HG02884 (cell line): ENCODE measurements around the gene TRAPPC10.

ENCODE experiments used
- ATAC-seq: cut with Tn5 transposase; IDR thresholded peaks from one replicate; pipeline ENCODE4 v1.9.1; 2021; ENCODE audit warnings: mild to moderate bottlenecking, moderate library complexity; ENCODE audit not compliant: unreplicated experiment

Gene TRAPPC10

GRCh38 chr21:43981151-43981870 is 30.8 kb upstream of the TRAPPC10 start:
- no peak for ATAC-seq

GRCh38 chr21:43981871-43982210 is 30.3 kb upstream of the TRAPPC10 start:
- no peak for ATAC-seq

DNA sequence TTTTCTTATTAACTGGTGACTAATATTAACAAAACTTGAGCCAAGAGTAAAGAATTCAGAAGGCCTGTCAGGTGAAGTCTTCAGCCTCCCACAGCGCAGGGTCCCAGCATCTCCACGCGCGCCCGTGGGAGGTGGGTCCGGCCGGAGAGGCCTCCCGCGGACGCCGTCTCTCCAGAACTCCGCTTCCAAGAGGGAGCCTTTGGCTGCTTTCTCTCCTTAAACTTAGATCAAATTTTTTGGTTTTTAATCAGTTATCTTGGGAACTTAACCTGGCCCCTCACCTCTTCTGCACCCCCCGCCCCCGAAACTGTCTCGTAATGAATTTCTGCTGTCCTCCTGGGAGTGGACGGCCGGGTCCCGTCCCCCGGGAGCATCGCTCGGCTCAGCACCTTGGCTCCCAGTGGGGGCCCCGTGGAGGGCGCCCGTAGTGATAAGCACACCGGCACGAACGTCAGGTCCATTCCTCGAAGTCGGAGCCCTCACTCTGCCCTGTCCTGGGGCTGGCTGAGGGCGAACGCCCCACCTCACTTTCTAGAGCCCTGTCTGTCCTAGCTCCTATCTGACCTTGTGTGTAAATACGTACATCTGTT is 29.5 kb upstream of the TRAPPC10 start:
- no peak for ATAC-seq

DNA sequence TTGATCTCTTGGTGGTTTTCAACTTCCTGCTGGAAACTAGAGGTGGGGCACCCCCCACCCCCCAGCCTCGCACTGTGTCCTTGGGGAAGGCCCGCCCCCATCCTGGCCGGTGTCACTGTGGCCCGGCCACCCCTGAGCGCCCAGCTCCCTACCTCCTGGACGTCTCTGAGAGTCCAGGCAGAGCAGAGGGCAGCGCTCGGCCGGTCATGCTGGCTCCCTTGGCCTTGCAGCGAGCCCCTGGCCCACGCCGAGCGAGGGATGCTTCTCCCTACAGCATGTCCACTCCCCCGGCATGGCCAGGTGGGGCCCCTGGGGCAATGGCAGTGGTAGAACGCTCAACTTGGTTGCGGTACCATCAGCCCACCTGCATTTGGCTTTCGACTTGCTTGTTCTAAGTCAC is 28.7 kb upstream of the TRAPPC10 start:
- ATAC-seq = no peak

DNA sequence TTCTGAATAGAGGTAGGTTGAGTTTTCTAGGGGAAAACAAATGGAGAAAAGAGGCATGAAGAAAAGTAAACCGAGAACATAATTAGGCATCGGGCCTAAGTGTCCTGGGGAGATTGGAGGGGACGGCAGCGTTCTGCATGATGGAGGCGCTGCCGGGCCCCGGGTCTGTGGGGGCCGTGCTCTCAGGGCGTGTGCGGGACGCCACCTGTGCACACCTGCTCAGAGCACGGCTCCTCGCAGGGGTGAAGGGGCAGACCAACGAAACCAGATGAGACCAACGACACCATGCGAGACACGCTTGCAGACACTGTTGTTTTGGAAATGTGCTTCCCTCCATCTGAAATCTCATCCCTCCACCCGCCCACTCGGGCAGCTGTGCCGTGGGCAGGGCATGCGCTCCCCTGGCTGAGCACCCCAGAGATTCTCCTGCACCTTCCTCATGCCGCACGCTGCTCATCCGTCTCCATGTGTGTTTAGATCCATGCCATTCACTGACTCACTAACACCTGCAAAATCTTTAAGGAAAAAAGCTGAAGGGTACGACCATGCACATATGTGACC is 28.2 kb upstream of the TRAPPC10 start:
- ATAC-seq = no peak

DNA sequence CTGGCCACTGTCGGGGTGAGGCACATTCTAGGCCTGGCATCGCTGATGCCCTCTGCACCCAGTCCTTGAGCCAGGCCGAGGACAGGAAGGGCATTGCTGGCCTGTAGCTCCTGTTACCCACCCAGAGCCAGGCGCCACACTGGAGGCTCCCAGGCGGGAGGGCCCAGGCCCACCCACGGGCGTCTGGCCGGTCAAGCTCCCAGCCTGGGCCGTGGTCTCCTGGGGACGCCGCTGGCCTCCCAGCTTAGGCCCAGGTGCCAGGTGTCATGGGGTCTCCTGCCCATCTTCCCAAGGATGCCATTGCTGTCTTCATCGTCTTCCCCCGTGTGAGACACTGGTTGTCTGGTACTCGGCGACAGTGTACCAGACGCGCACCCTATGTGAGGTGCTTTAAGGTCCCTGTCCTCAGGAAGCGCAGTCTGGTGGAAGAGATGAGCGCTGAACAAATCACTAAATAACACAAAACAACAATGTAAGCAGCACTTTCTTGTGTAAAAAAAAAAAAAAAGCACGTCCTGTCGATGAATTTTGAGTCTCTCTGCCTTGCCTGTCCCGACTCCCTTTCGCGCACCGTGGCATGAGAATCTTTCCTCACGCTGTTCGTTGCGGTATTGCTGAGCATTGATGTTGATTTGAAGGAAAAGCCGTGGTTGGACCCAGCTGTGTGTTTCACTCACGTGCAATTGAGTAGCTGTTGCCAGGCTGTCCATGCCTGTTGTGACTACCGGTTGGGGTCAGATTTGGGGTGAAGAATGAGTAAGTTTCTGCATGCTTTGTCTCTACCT is 27.0 kb upstream of the TRAPPC10 start:
- no peak for ATAC-seq

DNA sequence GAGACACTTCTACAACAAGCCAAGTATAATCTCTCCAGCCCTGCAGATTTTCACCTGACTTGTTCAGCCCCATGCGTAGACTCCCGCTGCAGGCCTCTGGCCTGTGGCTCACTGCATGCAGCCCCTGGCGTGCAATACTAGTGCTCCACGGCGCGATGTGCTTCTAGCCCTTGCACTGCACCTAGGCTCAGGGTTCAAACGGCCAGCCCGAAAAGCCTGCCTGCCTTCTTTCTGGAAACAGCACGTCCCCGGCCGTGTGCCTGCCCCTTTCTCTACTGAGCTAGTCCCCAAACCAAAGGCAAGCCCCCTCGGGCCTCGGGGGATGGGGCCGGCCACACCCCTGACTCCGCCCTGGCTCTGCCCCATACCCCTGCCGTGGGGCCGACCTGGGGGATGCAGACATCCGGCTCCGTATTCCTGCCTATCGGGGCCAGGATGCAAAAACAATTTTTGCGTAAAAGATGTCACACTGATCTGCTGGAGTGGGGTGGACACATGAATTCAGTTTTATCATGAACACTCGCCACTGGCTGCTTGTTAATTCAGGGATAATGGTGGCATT is 26.3 kb upstream of the TRAPPC10 start:
- ATAC-seq = no peak

DNA sequence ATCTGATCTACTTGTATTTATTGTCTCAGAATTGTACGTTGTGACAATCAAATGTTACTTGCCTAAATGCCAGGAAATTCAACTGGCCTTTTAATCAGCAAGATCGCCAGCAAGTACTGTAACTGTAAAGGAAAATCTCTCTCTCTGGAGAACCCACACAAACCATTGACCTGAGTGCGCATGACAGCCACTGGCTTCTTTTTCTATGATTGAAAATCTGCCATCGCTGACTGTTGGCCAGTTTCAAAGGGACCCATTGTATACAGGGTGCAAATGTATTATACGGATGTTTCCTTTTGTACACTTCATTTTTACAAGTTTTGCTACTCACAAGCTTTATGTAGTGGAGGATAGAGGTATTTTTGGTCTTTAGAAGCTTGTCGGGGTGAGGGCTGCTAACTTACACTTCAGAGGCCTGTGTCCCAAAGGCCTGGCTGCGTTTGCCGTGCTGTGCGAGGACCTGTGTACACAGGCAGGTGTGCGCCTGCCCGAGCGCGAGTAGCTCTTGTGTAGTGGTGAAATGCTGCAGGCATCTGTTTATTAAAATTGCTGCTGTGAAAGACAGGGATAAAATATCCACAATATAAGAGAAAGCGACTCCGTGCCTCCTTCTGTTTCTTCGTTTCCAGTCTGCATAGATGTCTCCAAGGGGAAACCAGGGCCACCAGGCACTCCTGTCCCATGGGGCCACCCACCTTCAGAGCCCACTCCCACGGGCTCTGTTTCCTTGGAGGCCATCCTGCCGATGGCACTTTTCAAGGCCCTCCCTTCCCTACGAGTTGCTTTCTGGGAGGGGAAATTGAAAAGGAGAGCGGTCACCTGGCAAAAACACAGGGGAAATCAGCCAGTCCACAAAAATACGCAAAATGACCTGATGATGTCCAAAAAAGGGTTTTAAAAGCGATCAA is 25.3 kb upstream of the TRAPPC10 start:
- ATAC-seq = no peak

DNA sequence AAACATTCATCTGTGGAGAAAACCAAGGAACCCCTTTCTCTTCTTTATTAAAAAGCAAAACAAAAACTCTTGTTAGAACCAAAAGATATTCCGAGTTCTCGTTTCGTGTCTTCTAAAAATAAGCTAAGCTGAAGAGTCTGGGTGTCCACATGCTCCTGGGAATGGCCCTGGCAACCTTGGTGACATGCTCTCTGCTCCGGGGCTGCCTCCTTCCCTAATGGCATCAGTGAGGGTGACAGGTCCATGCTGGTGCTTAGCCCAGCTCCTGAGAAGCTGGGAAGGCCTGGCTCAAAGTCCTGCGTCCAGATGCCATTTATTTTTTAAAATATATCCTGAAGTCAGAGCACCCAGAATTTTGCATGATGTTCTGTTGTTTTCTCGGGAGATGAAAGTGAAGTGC is 24.6 kb upstream of the TRAPPC10 start:
- ATAC-seq = no peak

- ATAC-seq = no peak
These were observed 24.1 kb upstream of the TRAPPC10 start for GRCh38 chr21:43988016-43988415.

DNA sequence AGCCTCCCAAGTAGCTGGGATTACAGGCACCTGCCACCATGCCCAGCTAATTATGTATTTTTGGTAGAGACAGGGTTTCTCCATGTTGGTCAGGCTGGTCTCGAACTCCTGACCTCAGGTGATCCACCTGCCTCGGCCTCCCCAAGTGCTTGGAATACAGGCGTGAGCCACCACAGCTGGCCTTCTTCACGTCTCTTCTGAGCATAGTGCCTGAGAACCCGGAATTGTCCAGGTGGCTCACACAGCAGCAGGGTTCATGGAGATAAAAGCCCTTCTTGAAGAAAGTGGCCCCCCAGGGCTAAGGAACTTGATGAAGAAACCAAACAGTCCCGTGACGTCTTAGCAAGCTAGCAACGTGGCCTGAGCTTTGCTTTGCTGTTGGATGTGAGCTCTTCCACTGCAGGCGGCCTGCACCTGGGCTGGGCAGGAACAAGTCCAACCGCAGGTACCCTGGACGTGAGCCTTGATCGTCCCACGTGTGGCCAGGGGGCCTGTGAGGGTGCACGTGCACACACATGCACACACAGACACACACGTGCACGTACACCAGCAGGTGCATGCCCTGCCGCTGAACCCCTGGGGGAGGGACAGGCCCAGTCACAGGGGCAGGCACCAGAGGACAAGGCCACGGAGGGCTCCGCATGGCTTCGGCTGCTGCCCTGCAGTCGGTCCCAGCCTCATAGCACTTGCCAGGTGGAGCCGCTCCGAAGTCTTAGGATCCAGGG is 23.4 kb upstream of the TRAPPC10 start:
- no peak for ATAC-seq

DNA sequence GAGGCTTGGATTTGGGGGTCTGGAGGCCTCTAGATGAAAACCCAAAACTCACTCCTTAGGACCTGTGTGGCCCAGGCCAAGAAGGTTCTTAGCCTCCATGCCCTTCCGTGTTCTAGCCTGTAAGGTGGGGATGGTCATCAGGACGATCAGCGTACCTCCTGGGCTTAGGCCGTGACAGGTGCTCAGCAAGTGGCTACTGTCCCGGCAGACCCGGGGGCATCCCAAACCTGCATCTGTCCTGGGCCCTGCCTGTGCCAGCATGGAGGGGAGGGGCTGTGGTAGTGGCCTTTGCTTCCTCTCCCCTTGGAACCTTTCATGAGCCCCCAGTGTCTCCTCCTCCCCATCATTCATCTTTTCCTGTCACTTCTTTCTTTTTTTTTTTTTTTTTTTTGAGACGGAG is 22.7 kb upstream of the TRAPPC10 start:
- no peak for ATAC-seq

DNA sequence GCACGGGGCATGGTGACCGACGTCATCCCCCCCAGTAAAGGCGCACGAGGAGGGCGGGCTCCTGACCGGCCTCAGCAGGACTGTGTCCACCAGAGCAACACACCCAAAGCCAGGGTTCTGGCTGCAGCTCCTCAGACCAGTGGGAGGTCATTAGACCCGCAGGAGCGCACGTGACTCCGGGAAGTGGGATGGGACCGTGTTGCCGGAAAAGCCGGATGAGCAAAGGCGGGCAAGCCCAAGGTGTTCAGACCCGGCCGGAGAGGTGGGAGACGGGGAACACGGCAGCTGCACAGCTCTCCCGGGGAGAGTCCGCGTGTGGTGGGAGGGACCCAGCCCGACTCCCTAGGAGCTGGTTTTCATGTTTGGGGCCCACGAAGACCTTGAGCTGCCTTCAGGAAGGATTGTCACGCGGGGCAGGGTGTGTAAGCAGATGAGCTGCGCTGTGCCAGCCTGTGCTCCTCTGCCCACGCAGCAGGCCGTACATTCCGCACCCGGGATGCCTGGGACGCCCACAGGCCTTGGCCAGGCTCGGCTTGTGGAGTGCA is 20.6 kb upstream of the TRAPPC10 start:
- ATAC-seq = no peak

- ATAC-seq = no peak
These were observed 20.0 kb upstream of the TRAPPC10 start for GRCh38 chr21:43992121-43992520.

- ATAC-seq = no peak
These were observed 18.6 kb upstream of the TRAPPC10 start for GRCh38 chr21:43993420-43993934.

DNA sequence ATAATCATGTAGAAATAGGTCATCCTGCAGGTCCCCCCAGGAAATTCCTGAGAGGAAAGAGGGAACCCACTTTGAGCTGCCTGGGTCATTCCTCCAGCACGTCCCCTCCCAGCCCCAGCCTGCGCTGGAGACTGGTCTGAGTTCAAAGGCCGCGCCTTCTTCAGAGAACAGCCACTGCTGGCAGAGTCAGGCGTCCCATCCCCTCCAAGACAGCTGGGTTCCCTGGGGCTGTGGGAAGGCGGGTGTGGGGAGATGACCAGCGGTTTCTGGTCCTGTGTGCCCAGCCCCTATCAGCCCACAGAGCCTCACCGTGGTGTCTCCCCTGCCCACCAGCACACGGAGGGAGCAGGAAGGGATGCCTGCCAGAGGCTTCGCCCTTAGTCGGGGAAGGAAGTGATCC is 18.0 kb upstream of the TRAPPC10 start:
- ATAC-seq = no peak

DNA sequence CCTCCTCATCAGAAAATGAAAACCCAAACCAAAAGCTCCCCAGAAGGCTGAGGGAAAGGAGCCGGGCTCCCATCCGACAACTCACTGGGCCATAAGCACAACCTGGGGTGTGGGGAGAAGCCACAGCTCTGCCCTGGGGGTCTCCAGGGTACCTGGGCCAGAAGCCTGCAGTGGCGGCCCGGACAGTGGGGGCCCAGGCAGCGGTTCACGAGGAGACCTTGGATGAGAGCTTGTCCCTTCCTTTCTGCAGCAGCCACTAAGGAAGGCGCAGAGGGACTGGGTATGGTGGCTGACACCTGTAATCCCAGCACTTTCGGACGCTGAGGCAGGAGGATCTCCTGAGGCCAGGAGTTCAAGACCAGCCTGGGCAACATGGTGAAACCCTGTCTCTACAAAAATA is 17.5 kb upstream of the TRAPPC10 start:
- no peak for ATAC-seq

GRCh38 chr21:43995521-43996105 is 16.5 kb upstream of the TRAPPC10 start:
- no peak for ATAC-seq
